NCI-H1694 (cell line): Measurements from ENCODE around the gene MRPL27.
"Not testable (repeated sequence)": the region's sequence is repeated elsewhere in the genome, so short reads cannot be mapped to it uniquely, and the experiment has no call there.

Experiments
- DNase-seq: peaks from one replicate; lab custom pipeline; 2025; lab: John Stamatoyannopoulos, UW

MRPL27 gene

DNA sequence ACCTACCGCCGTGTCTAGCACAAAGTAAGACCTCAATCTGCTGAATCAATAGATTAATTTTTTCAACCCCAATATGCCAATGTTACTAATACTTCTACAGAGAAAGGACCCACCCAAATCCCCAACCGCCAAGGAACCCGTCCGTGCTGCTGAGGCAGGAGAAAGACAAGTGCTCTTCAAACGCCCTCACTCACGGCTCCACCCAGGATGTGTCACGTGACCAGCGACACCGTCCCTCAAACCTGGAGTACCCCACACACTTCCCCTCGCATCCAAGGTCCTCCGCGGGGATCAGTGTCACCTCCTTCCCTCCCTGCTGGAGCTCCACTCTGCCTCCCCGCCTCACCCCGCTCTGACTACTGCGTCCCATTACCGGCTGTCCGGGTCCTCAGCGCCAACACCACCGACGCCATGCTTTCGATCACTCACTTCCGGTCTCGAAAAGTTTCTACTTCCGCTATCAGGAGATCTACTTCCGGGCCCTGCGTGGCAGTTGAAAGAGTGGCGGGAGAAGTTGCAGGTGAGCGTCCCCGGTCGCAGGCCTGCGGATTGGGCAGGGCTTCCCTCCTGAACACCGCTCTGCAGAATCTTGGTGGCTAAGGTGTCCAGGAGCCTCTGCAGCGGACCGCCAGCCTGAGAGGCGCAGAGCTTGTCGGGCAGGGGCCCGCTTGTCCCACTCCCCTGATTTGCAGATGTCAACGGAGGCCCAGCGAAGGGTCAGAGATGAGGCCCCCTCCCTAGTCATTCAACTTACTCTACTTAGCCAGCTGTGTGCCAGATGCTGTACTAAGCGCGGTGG is at the start of gene MRPL27, which contains the start of gene EME1:
TSS of gene MRPL27 (minus strand) at position 427 of the 799 bp plus-strand sequence. CDS start at position 413, 14 bp downstream.
TSS of gene EME1 (plus strand) at position 472 of the 799 bp plus-strand sequence. CDS start 1,980 bp downstream, outside the sequence.
- DNase-seq: peak; percentile 77

DNA sequence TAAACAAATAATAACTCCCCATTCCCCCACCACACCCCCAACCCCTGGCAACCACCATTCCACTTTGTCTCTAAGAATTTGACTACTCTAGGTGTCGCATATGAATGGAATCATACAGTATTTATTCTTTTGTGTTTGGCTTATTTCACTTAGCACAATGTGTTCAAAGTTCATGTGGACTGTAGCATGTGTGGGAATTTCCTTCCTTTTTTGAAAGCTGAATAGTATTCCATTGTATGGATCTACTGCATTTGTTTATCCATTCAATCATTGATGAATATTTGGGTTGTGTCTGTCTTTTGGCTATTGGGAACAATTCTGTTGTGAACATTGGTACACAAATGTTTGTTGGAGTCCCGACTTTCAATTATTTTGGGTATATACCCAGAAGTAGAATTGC is 49.8 kb upstream of the MRPL27 start:
- no peak for DNase-seq

DNA sequence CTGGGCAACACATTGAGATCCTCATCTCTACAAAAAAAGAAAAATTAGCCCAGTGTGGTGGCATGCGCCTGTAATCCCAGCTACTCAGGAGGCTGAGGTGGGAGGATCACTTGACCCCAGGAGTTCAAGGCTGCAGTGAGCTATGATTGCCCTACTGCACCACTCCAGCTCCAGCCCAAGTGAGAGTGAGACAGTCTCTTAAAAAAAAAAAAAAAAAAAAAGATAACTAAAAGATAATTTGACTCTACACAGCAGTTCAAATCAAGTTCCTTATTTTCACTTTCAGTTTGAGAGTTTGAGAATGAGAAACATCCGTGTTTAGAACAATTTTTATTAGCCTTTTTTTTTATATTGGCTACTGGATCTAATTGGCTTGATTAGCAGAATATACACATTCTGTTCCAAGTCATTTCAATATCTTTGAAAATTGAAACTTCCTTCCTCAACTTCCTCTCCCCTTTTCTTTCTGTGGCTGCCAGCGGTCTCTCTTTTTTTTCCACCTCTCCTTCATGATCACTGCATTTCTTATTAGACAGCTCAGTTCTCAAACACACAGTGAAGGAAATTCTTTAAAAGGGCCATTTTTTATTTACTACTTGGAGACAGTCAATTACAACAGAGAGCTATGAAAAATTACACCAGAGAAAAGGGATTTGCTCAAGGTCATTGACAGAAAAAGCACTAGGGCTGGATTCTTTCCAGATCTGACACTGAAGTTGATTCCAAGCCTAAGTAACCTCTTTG is 48.5 kb upstream of the MRPL27 start:
- DNase-seq: no peak

DNA sequence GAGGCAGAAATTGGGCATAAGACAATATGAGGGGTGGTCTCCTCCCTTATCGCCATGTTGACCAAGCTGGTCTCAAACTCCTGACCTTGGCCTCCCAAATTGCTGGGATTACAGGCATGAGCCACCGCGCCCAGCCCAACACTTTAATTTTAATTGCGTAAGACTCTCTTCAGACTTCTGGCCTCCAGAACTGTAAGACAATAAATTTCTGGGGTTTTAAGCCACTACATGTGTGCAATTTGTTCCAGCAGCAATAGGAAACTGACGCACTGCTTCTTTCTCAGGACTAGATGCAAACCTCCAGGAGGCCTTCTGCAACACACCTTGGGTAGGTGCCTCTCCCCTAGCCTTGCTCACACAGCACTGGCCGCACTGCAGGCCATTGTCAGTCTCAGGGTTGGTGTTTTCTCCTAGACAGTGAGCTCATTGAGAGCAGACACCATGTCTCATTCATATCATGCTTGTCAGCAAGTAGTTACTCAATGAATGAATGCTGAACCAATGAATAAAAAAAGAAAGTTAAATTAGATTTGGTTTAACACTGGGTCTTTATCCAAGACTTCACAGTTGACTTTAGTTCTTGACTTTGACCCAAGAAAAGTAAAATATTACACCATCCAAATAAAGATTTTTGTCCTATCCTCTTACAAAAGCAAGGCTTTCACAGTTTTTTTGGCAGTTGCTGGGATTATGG is 47.6 kb upstream of the MRPL27 start:
- DNase-seq: no peak

DNA sequence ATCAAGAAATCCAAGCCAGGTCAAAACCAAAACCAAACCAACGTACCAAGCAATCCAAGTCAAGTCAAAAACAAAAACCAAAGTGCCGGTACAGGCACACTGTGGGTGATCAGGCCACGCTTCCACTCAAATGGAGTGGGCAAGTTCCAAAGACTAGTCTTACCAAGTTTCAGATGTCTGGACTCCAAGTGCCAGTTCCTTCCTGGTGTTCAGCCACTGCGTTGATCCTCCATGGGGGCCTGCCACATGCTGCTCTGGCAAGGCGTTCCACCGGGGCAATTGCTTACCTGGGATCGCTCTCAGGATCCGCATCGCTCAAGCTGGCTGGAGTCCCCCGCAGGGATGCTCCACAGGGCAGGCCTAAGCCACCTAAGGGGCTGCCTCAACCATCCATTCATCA is 46.6 kb upstream of the MRPL27 start:
- not testable (repeated sequence) for DNase-seq

DNA sequence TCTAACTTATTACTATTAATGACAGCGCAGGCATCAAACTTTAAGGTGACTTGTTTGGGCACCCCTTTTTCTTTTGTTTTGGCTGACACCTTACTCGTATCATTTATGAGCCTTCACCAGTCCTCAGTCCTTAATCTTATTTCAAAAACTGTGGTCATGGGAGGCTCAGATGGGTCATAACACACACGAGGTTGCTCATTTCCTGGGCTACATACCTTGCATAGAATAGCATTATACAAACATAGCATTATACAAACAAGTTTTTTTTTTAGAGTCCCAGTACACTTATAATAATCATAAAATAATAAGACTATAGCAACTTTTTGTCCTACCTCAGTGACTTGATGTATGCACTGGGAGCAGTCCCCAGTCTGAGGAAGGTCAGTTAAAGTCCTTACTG is 41.8 kb upstream of the MRPL27 start:
- DNase-seq: no peak

DNA sequence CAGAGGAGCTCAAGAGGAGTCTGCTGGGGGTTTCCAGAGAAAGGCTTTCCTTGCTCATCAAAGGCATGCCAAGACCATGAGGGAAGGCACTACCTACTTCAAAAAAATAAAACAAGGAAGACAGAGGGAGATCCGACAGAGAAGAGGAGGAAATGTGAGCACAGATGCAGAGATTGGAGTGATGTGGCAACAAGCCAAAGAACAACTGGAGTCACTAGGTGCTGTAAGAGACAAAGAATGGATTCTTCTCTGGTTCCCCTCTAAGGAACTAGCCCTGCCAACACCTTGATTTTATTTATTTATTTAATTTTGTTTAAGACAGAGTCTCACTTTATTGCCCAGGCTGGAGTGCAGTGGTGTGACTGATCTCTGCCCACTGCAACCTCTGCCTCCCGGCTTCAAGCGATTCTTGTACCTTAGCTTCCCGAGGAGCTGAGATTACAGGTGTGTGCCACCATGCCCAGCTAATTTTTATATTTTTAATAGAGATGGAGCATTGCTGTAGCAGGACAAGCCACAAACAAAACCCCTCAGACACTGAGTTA is 39.3 kb upstream of the MRPL27 start:
- DNase-seq: no peak

DNA sequence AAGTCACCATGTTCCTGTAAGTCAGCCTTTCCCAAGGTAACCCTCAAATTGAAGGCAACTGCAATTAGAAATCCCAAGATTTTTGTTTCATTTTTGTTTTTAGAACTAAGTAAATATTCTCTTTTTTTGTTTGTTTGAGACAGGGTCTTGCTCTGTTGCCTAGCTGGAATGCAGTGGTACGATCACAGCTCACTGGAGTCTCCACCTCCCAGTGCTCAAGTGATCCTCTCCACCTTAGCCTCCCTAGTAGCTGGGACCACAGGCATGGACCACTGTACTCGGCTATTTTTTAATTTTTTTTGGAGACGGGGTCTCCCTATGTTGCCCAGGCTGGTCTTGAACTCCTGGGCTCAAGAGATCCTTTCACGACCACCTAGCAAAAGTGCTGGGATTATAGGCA is 34.9 kb upstream of the MRPL27 start:
- no peak for DNase-seq

DNA sequence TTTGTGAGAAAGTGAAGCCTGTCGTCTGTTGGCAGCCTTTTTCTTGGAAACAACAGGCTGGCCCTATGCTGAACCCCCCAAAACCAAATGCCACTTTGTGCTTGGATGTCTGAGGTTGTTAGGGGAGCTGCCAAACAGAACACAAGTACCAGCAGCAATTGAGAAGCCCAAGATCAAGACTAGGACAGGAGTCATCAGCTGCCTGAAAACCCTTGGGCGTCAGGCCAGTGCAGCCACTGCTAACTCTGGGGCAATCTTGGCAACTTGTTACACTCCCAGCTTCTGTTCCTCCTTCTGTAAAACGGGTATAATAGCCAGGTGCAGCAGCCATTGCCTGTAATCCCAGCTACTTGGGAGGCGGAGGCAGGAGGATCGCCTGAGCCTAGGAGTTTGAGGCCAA is 33.6 kb upstream of the MRPL27 start:
- DNase-seq: no peak

- not testable (repeated sequence) for DNase-seq
Measured at GRCh38 chr17:50405351-50405750, 32.4 kb upstream of the MRPL27 start.

- DNase-seq: not testable (repeated sequence)
Measured at GRCh38 chr17:50399591-50399990, 26.6 kb upstream of the MRPL27 start.

GRCh38 chr17:50398672-50399071 is 25.7 kb upstream of the MRPL27 start:
- DNase-seq: not testable (repeated sequence)

DNA sequence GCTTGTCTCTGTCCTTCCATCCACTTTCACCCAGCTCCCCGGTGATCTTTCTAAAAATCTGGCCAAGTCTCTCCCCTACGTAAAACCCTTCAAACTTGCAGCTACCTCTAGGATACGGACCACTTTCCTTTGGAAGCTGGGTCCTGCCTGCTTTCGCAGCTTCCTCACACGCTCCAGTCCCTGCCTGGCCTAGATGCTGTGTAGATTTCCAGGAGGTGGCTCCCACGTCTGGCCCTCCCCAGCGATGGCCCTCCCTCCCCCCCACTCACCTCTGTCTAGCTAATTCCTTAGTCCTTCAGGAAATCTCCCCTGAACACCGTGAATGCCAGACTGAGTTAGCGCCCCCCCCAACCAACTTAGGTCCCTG is 24.9 kb upstream of the MRPL27 start:
- DNase-seq: no peak

GRCh38 chr17:50397111-50397918 is 24.3 kb upstream of the MRPL27 start, which contains the start of gene LRRC59:
Gene LRRC59, minus strand, starts transcription at chr17:50397523. Its CDS starts 206 bp downstream, at chr17:50397317.
- peak; percentile 31 for DNase-seq

- DNase-seq: no peak
Measured at GRCh38 chr17:50396261-50397110, 23.5 kb upstream of the MRPL27 start.

- DNase-seq: no peak
Measured at GRCh38 chr17:50394711-50395110, 21.7 kb upstream of the MRPL27 start.

DNA sequence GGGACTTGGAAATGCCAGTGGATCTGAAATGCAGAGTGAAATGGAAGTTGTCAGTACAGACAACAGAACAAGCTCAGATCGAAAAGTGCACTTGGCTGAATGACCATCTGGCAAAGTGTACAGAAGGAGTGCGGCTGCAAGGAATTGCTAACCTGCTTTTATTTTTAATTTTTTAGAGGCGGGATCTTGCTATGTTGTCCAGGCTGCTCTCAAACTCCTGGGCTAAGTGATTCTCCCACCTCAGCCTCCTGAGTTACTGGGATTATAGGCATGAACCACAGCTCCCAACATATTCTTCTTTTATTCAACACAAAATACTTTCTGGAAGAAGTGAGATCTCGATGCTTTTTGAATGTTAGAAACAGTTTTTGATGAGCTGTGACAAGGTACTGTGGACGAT is 20.7 kb upstream of the MRPL27 start:
- no peak for DNase-seq

DNA sequence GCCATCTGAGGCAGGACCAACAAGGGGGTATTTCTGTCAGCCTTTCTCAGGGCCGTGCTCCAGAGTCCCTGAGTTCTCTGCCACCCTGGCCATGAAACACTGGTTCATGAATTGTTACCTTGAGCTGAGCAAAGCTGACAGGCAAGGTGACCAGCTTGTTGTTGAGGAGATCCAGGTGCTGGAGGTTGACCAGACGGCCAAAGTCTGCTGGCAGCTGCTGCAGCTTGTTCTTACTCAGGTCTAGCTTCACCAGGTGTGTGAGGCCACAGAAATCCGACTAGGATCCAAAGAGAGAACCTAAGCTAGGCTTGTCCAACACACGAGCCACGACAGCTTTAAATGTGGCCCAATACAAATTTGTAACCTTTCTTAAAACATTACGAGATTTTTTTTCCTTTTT is 19.6 kb upstream of the MRPL27 start:
- no peak for DNase-seq

DNA sequence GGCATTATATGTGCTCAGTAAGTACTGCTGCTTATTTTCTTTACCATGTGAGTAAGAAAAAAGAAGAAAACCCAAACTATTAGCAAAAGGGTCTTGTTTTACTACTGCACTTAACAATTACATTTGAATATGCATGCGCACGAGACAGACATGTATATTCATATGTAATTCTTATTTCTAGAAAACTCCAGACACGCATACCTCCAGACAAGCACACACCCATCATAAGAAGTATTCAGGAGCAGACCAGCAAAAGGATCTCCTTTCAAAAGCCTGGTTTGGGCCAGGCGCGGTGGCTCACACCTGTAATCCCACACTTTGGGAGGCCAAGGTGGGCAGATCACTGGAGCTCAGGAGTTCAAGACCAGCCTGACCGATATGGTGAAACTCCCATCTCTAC is 16.6 kb upstream of the MRPL27 start:
- no peak for DNase-seq

GRCh38 chr17:50388728-50389127 is 15.7 kb upstream of the MRPL27 start:
- DNase-seq: no peak
